IMR-90 (cell line): ENCODE data around the gene LCAT. TPM values are rescaled to one million over a fixed set of nuclear protein-coding genes. Genes with fewer than 3 reads are reported as not detected.

ENCODE experiments used
- ATAC-seq: fragments of 200-7000 bp; cut with Tn5 transposase; 2 replicates; pipeline ENCODE4 v1.9.1; 2020; ENCODE audit warnings: low read depth, mild to moderate bottlenecking, moderate library complexity
- BruUV-seq: library from RNA; stranded (reverse); fragments of 400-500 nt; replicated peaks from 2 replicates; lab custom pipeline; 2021; lab: Mats Ljungman, UMichigan
- CTCF ChIA-PET: fragments of 300-600 bp; formaldehyde crosslinking; extraction: SDS; loops from one replicate; lab custom pipeline; 2021; ENCODE audit warnings: antibody characterized with exemption; lab: Yijun Ruan, JAX
- POLR2A ChIA-PET: fragments of 300-600 bp; sonication (Branson Sonifier 250); formaldehyde crosslinking; loops from one replicate; lab custom pipeline; 2022; ENCODE audit warnings: antibody characterized with exemption; ENCODE audit not compliant: unreplicated experiment; lab: Charles Lee
- DNase-seq: peaks from one replicate; pipeline ENCODE4 v3.0.0; 2013
- H2AFZ ChIP-seq: replicated peaks from 2 replicates; pipeline ENCODE3; 2013; ENCODE audit warnings: low read length, mild to moderate bottlenecking; ENCODE audit not compliant: poor library complexity
- H2AK5ac ChIP-seq: 2 replicates; pipeline ENCODE4 v1.6.1; 2013; ENCODE audit warnings: low read depth, low read length, inconsistent platforms
- H2AK9ac ChIP-seq: replicated peaks from 2 replicates; pipeline ENCODE3; 2013; ENCODE audit warnings: mild to moderate bottlenecking, low read depth, low read length, moderate library complexity; ENCODE audit not compliant: poor library complexity
- H2BK120ac ChIP-seq: 2 replicates; pipeline ENCODE4 v1.6.1; 2013; ENCODE audit warnings: low read depth, low read length, inconsistent platforms
- H2BK15ac ChIP-seq: 3 replicates; pipeline ENCODE4 v1.6.1; 2013; ENCODE audit warnings: low read depth, low read length, inconsistent platforms
- H2BK20ac ChIP-seq: 2 replicates; pipeline ENCODE4 v1.6.1; 2013; ENCODE audit warnings: low read depth, mild to moderate bottlenecking, inconsistent platforms, low read length, moderate library complexity
- H2BK5ac ChIP-seq: 2 replicates; pipeline ENCODE4 v1.6.1; 2013; ENCODE audit warnings: mild to moderate bottlenecking, low read depth, low read length, inconsistent platforms; ENCODE audit not compliant: poor library complexity, severe bottlenecking
- H3K14ac ChIP-seq: replicated peaks from 2 replicates; pipeline ENCODE4 v1.6.1; 2013; ENCODE audit warnings: low read depth, low read length, inconsistent platforms
- H3K18ac ChIP-seq: 2 replicates; pipeline ENCODE4 v1.6.1; 2013; ENCODE audit warnings: low read depth, low read length, control low read depth
- H3K23ac ChIP-seq: 2 replicates; pipeline ENCODE4 v1.6.1; 2013; ENCODE audit warnings: low read depth, low read length, inconsistent platforms
- H3K27ac ChIP-seq: 2 replicates; pipeline ENCODE4 v1.5.1; 2013; ENCODE audit warnings: mild to moderate bottlenecking, control low read depth, low read length; ENCODE audit not compliant: insufficient read depth
- H3K27me3 ChIP-seq: 2 replicates; pipeline ENCODE4 v1.6.1; 2013; ENCODE audit warnings: low read length; ENCODE audit not compliant: control insufficient read depth, insufficient read depth
- H3K36me3 ChIP-seq: 2 replicates; pipeline ENCODE4 v1.6.1; 2013; ENCODE audit warnings: low read length, mixed read lengths; ENCODE audit not compliant: control insufficient read depth, insufficient read depth
- H3K4ac ChIP-seq: 2 replicates; pipeline ENCODE4 v1.6.1; 2013; ENCODE audit warnings: low read depth, low read length, inconsistent platforms
- H3K4me1 ChIP-seq: 2 replicates; pipeline ENCODE4 v1.6.1; 2013; ENCODE audit warnings: low read length, mixed read lengths; ENCODE audit not compliant: control insufficient read depth, insufficient read depth
- H3K4me2 ChIP-seq: 2 replicates; pipeline ENCODE4 v1.6.1; 2013; ENCODE audit warnings: low read depth, mild to moderate bottlenecking, control low read depth, low read length, moderate library complexity
- H3K4me3 ChIP-seq: 2 replicates; pipeline ENCODE4 v1.5.1; 2013; ENCODE audit warnings: low read depth, mild to moderate bottlenecking, control low read depth, low read length, moderate library complexity; ENCODE audit not compliant: insufficient read depth
- H3K56ac ChIP-seq: 2 replicates; pipeline ENCODE4 v1.6.1; 2013; ENCODE audit warnings: low read length, inconsistent platforms; ENCODE audit not compliant: insufficient read depth; ENCODE audit errors: extremely low read depth
- H3K79me1 ChIP-seq, 2 experiments: 2 replicates each; pipeline ENCODE4 v1.6.1; 2013; ENCODE audit warnings: low read length in 2 of 2, inconsistent platforms in 1 of 2, low read depth in 1 of 2
- H3K9ac ChIP-seq: 2 replicates; pipeline ENCODE4 v1.6.1; 2013; ENCODE audit warnings: low read depth, low read length, control low read depth
- H3K9me1 ChIP-seq: 2 replicates; pipeline ENCODE4 v1.6.1; 2013; ENCODE audit warnings: low read length, inconsistent platforms; ENCODE audit not compliant: insufficient read depth
- H3K9me3 ChIP-seq: 2 replicates; pipeline ENCODE4 v1.6.1; 2013; ENCODE audit warnings: low read length; ENCODE audit not compliant: control insufficient read depth, insufficient read depth
- H4K20me1 ChIP-seq: 2 replicates; pipeline ENCODE4 v1.6.1; 2013; ENCODE audit warnings: low read length, inconsistent platforms; ENCODE audit not compliant: insufficient read depth
- H4K5ac ChIP-seq: 2 replicates; pipeline ENCODE4 v1.6.1; 2013; ENCODE audit warnings: mild to moderate bottlenecking, low read depth, low read length, control low read depth
- H4K8ac ChIP-seq, 2 experiments: 2 replicates each; pipeline ENCODE4 v1.6.1; 2013; ENCODE audit warnings: low read depth in 2 of 2, low read length in 2 of 2, control low read depth in 1 of 2, inconsistent platforms in 1 of 2
- H4K91ac ChIP-seq: 2 replicates; pipeline ENCODE4 v1.6.1; 2013; ENCODE audit warnings: low read depth, low read length, inconsistent platforms; ENCODE audit not compliant: insufficient read depth
- BHLHE40 ChIP-seq: fragments of 150-350 bp; IDR thresholded peaks from 2 replicates; pipeline ENCODE4 v1.6.1; 2016; ENCODE audit warnings: mild to moderate bottlenecking, low read depth, low read length
- CEBPB ChIP-seq: IDR thresholded peaks from 2 replicates; pipeline ENCODE4 v1.6.1; 2012; ENCODE audit warnings: low read depth, low read length, improper control_type of control experiment
- ELK1 ChIP-seq: fragments of 150-350 bp; IDR thresholded peaks from 2 replicates; pipeline ENCODE4 v1.6.1; 2016; ENCODE audit warnings: low read depth, mild to moderate bottlenecking, low read length, moderate library complexity, borderline replicate concordance
- FOS ChIP-seq: fragments of 150-350 bp; IDR thresholded peaks from 2 replicates; pipeline ENCODE4 v1.6.1; 2016; ENCODE audit warnings: low read depth, low read length
- MAFK ChIP-seq: IDR thresholded peaks from 2 replicates; pipeline ENCODE4 v1.6.1; 2012; ENCODE audit warnings: low read depth, low read length, improper control_type of control experiment
- MAZ ChIP-seq: IDR thresholded peaks from 2 replicates; pipeline ENCODE4 v1.6.1; 2012; ENCODE audit warnings: low read depth, mild to moderate bottlenecking, low read length, improper control_type of control experiment, moderate library complexity, borderline replicate concordance
- MXI1 ChIP-seq: IDR thresholded peaks from 2 replicates; pipeline ENCODE4 v1.6.1; 2012; ENCODE audit warnings: low read depth, mild to moderate bottlenecking, low read length, moderate library complexity, borderline replicate concordance
- NFE2L2 ChIP-seq: fragments of 150-350 bp; IDR thresholded peaks from 2 replicates; pipeline ENCODE4 v1.6.1; 2016; ENCODE audit warnings: low read depth, mild to moderate bottlenecking, low read length
- POLR2A ChIP-seq: IDR thresholded peaks from 2 replicates; pipeline ENCODE4 v1.6.1; 2012; ENCODE audit warnings: mild to moderate bottlenecking, low read depth, low read length
- RAD21 ChIP-seq: IDR thresholded peaks from 2 replicates; pipeline ENCODE4 v1.6.1; 2012; ENCODE audit warnings: low read length, improper control_type of control experiment
- RCOR1 ChIP-seq: IDR thresholded peaks from 2 replicates; pipeline ENCODE4 v1.6.1; 2012; ENCODE audit warnings: mild to moderate bottlenecking, low read length, improper control_type of control experiment; ENCODE audit not compliant: insufficient replicate concordance
- RFX5 ChIP-seq: IDR thresholded peaks from 2 replicates; pipeline ENCODE4 v1.8.0; 2012; ENCODE audit warnings: low read depth, mild to moderate bottlenecking, low read length, moderate library complexity
- SMC3 ChIP-seq: fragments of 150-350 bp; IDR thresholded peaks from 2 replicates; pipeline ENCODE4 v1.6.1; 2016; ENCODE audit warnings: low read depth, mild to moderate bottlenecking, antibody characterized with exemption, low read length, moderate library complexity
- WGBS, 2 experiments: methylation state at CpG; one replicate each; pipeline versions ENCODE4 v1.1.5 to v1.1.7; 2013; ENCODE audit warnings: missing lambda C conversion rate in 2 of 2; ENCODE audit not compliant: insufficient read length in 1 of 2; ENCODE audit errors: extremely low coverage in 2 of 2; 5-methylcytosine and 5-hydroxymethylcytosine counted together
- dilution Hi-C: fragments of 300-500 bp; cut with HindIII; formaldehyde crosslinking; loops from one replicate; pipeline ENCODE4 v1.14.3; 2018; ENCODE audit warnings: low sequenced_read_pairs; ENCODE audit not compliant: unreplicated experiment
- in situ Hi-C: fragments of 300-500 bp; cut with MboI; formaldehyde crosslinking; loops from 3 replicates; pipeline ENCODE4 v1.14.3; 2019; ENCODE audit warnings: low sequenced_read_pairs, inconsistent platforms, mixed read lengths
- intact Hi-C: fragments of 100-400 bp; cut with micrococcal nuclease; formaldehyde crosslinking; loops from 2 replicates; pipeline ENCODE4 v1.10.0; 2022
- polyA plus RNA-seq, 3 experiments: library from polyadenylated mRNA; depleted of rRNA; stranded (reverse); fragments of >200 nt; gene quantifications; 2 replicates each; pipeline ENCODE4 v1.2.3, GENCODE V29; 2012; ENCODE audit warnings: low replicate concordance in 1 of 3
- total RNA-seq: library from RNA; depleted of rRNA; stranded (reverse); fragments of >200 nt; gene quantifications from 2 replicates; pipeline ENCODE4 v1.2.3, GENCODE V29; 2012

Gene LCAT
- total and polyA plus RNA-seq, 2 of the 4 experiments (the other 2 are of a cell fraction), result 1.4 to 18.8 TPM

GRCh38 chr16:67915831-67916723, 27.8 kb downstream of the LCAT start:
- no peak overlapping the region for H3K9ac ChIP-seq
- H2AK9ac ChIP-seq, result peak overlapping the region; percentile 22
- H2BK120ac ChIP-seq, result no peak overlapping the region
- intact Hi-C loops (no loop called here), in situ Hi-C loops (no loop called here), dilution Hi-C loops (no loop called here)
- WGBS, 2 experiments, result 100% methylated on average over 2 of the region's 7 CpGs; no CpG with 5 or more reads in 1 of the 2 experiments
- ChIA-PET CTCF (interaction anchor here (0.6 to 1.2 kb wide), 2 partner anchors 99 to 124 kb away, joined by 3 read pairs; no protein-coding TSS in a partner anchor), POLR2A (interaction anchor here (1.1 kb wide), 1 partner anchor 9 kb away, joined by 3 read pairs; no protein-coding TSS in a partner anchor)
- H3K36me3 ChIP-seq, result peaks cover 15% of the 10 kb centered on the region
- H3K4me1 ChIP-seq, result peaks cover 23% of the 10 kb centered on the region
- H2BK20ac ChIP-seq, result no peak overlapping the region
- no peak overlapping the region for H3K4me3 ChIP-seq
- no peak overlapping the region; the same call in 1 of the 2 replicates for H3K4ac ChIP-seq
- no peaks in the 10 kb centered on the region for H3K9me3 ChIP-seq
- H4K5ac ChIP-seq, result no peak overlapping the region
- no peak overlapping the region for H3K56ac ChIP-seq
- H2AFZ ChIP-seq, result no peak overlapping the region
- no peak overlapping the region for H2AK5ac ChIP-seq
- no peak overlapping the region for H2BK5ac ChIP-seq
- H3K9me1 ChIP-seq, result peaks cover 34% of the 10 kb centered on the region
- 0 out of 2 replicates have a peak overlapping the region, but pooled peaks have one; percentile 4 for H3K23ac ChIP-seq
- TF ChIP-seq RAD21 (no peak), MXI1 (no peak), ELK1 (no peak), POLR2A (no peak), MAFK (no peak), SMC3 (no peak), FOS (no peak), CEBPB (no peak), MAZ (no peak), NFE2L2 (no peak), BHLHE40 (no peak), RFX5 (no peak), RCOR1 (no peak)
- no peak overlapping the region for H4K91ac ChIP-seq
- H4K8ac ChIP-seq, result no peak overlapping the region
- DNase-seq, result peak; percentile 24
- peaks cover 17 to 61% of the 10 kb centered on the region in 2 experiments for H3K79me1 ChIP-seq
- no peaks in the 10 kb centered on the region for H3K27me3 ChIP-seq
- H4K20me1 ChIP-seq, result peaks cover 54% of the 10 kb centered on the region
- no peak overlapping the region for H3K4me2 ChIP-seq
- H3K14ac ChIP-seq, result no peak overlapping the region
- no TSS peak for BruUV-seq
- H3K18ac ChIP-seq, result no peak overlapping the region
- H2BK15ac ChIP-seq, result no peak overlapping the region
- no peak overlapping the region for H3K27ac ChIP-seq
- ATAC-seq, result peak; percentile 19; the same call in 1 of the 2 replicates
